ENCODE results near the gene FAM83D.

The FAM83D gene, protein sequence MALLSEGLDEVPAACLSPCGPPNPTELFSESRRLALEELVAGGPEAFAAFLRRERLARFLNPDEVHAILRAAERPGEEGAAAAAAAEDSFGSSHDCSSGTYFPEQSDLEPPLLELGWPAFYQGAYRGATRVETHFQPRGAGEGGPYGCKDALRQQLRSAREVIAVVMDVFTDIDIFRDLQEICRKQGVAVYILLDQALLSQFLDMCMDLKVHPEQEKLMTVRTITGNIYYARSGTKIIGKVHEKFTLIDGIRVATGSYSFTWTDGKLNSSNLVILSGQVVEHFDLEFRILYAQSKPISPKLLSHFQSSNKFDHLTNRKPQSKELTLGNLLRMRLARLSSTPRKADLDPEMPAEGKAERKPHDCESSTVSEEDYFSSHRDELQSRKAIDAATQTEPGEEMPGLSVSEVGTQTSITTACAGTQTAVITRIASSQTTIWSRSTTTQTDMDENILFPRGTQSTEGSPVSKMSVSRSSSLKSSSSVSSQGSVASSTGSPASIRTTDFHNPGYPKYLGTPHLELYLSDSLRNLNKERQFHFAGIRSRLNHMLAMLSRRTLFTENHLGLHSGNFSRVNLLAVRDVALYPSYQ

DNA sequence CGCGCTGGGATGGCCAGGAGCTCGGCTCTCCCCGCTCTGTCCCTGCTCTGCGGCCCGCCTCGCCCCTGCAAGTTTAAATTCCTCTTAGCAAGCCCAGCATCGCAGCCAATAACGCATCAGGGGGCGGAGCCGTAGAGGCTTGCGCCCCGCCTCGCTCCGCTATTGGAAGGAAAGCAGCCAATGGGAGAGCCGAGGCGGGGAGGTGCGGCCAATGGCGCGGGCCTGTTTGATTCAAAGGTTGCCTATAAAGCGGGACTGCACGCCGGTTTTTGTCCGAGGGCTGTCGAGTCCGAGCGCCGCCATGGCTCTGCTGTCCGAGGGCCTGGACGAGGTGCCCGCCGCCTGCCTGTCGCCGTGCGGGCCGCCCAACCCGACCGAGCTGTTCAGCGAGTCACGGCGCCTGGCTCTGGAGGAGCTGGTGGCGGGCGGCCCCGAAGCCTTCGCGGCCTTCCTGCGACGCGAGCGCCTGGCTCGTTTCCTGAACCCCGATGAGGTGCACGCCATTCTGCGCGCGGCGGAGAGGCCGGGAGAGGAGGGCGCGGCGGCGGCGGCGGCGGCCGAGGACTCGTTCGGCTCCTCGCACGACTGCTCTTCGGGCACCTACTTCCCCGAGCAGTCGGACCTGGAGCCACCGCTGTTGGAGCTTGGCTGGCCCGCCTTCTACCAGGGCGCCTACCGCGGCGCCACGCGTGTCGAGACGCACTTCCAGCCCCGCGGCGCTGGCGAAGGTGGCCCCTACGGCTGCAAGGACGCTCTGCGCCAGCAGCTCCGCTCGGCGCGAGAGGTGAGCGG lies at the start of gene FAM83D:
TSS of gene FAM83D (plus strand) at position 276 of the 792 bp plus-strand sequence. CDS start at position 302, 26 bp downstream.
- DNase-seq (ENCODE audit: low read depth) = peak; percentile 99

DNA sequence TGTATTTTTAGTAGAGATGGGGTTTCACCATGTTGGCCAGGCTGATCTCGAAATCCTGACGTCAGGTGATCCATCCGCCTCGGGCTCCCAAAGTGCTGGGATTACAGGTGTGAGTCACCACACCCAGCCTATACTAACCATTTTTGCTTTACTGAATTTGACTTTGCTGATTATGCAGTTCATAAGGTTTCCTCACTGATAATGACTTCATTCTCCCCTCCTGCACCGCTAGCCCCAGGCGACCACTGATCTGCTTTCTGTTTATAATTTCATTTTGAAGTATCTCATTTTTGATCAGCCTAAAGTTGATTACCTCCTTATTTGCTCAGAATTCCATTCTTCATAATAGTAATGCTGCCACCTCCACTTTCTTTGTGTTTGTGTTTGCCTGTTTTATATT lies 48.7 kb upstream of the FAM83D start:
- DNase-seq (ENCODE audit: low read depth) = no peak

DNA sequence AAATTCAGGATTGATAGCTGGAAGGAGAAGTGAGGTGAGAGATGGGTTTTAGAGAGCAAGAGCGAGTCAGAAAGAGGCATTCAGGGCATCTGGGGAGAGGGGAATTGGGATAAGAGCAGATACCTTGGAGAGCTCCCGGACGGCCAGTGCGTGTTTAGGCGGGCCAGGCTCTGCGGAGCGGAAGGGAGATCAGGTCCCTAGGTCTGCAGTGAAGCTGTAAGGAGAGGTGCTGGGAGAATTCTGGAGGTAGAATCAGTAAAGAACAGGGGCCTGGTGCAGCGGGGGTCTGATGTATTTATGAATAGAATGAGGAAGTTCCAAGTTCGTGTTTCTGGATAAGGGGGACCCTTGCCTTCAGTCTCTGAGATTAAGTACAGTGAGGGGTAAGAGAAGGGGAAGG lies 47.4 kb upstream of the FAM83D start:
- peak; percentile 35 for DNase-seq (ENCODE audit: low read depth)

DNA sequence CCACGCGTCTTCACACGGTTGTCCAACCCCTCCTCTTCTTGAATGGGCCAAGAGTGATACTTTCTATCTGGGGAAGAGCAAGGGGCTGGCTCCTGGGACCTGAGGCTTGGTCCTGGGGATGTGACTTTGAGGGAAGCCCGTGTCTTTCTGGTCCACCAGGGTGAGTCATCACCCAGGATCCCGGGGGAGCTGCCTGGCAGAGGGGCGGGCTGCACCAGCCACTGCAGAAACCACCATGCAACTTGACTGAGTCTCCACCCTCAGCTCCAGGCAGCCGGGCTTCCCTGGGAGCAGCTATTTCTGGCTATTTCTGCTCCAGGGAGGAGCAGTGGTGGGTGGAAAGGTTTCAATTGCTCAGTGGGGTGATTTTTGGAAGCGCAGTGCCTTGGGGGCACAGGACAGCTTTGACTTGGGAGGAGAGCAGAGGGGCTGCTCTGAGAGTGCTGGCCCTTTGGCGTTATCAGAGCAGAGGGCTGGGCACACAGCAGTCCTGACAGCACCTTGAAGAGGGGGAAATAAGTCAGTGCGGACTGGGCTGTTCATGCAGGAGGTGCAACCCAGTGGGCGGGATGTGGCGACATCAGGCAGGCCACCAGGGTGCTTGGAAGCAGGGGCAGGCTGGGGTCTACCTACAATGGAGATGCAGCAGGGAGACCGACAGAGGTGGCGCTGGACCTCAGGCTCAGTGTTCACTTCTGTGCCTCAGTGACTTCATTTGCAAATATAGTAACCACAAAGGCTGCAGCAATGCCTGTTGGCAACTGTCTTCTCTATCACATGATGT lies 45.1 kb upstream of the FAM83D start:
- DNase-seq (ENCODE audit: low read depth) = peak; percentile 9

- no peak for DNase-seq (ENCODE audit: low read depth)
Measured at GRCh38 chr20:38881806-38882440, 44.3 kb upstream of the FAM83D start.

DNA sequence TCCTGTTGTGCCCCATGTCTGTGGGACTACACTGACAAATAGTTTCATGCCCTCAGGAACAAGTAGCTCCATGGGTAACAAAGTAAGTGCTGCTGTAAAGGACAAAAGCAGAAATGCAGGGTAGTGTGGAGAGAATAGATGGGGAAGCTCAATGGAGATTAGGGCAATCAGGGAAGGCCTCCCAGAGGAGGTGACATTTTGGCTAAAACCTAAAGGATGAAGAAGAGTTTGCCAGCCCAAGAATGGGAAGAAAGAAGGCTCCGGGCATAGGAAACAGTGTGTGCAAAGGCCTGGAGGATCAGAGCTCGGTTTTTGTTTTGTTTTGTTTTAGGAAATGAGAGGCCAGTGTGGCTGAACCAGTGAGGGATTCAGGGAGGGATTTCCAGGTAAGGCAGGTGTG lies 43.6 kb upstream of the FAM83D start:
- DNase-seq (ENCODE audit: low read depth) = no peak

GRCh38 chr20:38883081-38883980 lies 42.9 kb upstream of the FAM83D start:
- DNase-seq (ENCODE audit: low read depth) = peak; percentile 11

GRCh38 chr20:38883981-38884733 lies 42.1 kb upstream of the FAM83D start:
- DNase-seq (ENCODE audit: low read depth) = no peak

GRCh38 chr20:38885357-38885756 lies 40.9 kb upstream of the FAM83D start:
- DNase-seq (ENCODE audit: low read depth) = no peak

DNA sequence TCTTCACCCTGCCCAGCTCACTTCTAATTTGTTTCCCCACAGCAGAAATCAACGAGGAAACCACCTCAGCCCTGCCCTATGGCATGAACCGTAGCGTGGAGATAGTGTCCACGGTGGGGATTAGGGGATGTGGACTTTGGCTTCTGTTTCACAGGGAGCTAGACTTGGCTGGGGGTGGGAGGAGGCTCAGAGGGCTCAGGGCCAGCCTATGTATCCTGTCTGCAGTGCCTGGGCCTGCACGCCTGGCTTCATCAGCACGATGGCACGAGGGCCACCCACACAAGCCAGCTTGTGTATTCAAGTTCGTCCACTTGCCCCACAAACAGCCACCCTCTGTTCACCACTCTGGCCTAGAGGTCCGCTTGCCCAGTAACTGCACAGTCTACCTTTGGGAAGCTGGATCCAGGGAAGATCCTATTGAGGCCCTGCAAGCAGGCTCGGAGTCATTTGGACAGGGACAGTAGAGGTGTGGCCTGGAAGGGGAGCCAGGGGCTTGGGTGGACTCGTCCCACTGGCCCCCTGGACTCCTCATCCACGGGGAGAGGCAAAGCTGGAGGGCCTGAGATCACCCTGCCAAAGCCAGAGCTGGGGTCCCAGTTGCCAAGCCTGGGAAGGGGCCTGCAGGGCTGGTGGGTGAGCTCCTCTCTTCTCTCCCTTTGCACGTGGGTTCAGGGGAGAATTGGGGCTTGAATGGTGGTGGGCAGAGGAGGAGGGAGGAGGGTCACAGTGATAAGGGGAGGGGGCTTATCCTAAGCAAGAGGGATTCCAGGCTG lies 38.0 kb upstream of the FAM83D start:
- no peak for DNase-seq (ENCODE audit: low read depth)

DNA sequence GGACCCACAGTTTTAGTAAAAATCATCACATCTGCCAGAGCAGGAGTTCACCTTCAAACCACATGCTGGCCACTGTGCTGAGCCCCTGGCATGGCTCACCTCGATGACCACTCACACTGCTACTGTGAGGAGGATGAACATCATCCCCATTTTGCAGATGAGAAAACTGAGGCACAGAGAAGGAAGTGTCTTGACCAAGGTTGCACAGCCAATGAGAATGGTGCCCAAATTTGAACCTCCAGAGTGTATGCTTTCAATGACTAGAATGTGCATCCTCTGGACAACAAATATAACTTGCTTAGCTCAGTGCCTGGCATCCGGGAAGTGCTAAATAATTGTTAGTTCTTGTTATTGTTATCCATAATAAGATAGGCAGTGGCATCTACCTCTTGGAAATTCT lies 37.2 kb upstream of the FAM83D start:
- DNase-seq (ENCODE audit: low read depth) = no peak

DNA sequence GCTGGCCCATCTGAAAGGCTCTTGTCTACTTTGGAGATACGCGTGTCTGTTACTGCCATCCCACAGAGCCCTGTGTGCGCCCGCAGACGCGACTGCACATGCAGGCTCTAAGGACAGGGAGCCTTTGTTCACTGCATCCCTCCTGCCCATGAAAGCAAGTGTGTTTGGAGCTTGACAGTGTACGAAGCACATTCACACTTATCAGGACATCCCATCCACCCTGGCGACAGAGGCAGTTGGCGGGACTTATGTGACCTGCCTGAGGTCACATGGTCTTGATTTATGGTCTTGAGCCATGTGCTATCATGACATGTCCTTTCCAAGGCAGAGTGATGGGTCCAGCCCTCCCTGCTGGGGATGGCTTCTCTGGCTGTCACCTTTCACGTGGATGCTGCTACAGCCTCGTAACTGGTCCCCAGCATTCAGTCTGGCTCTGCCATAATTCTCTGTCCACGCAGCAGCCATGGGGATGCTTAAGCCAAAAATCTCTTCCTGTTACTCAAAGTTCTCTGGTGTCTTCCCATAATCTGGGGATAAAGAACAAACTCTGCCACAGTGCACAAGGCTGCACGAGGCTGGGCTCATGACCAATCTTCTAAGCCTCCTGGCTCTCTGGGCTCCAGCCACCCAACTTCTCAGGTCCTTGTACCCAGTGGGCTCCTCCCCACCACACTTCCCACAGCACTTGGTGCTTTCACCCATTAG lies 36.3 kb upstream of the FAM83D start:
- no peak for DNase-seq (ENCODE audit: low read depth)

DNA sequence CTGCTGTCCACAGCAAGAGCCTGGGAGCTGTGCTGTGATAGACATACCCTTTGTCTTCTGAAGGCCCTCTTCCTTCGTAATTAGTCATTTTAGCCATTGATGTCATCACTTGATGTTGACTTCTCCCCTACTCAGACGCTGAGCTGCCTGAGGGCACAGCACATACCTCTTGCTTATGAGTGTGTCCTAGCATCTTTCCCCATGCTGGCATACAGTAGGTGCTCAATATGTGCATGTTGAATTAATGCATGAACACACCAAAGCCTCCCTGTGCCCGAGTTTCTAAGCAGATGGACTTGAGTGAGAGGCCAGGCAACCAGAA lies 35.8 kb upstream of the FAM83D start:
- peak; percentile 40 for DNase-seq (ENCODE audit: low read depth)

GRCh38 chr20:38892091-38892981 lies 33.9 kb upstream of the FAM83D start:
- no peak for DNase-seq (ENCODE audit: low read depth)

GRCh38 chr20:38893056-38893564 lies 33.1 kb upstream of the FAM83D start:
- DNase-seq (ENCODE audit: low read depth) = no peak

DNA sequence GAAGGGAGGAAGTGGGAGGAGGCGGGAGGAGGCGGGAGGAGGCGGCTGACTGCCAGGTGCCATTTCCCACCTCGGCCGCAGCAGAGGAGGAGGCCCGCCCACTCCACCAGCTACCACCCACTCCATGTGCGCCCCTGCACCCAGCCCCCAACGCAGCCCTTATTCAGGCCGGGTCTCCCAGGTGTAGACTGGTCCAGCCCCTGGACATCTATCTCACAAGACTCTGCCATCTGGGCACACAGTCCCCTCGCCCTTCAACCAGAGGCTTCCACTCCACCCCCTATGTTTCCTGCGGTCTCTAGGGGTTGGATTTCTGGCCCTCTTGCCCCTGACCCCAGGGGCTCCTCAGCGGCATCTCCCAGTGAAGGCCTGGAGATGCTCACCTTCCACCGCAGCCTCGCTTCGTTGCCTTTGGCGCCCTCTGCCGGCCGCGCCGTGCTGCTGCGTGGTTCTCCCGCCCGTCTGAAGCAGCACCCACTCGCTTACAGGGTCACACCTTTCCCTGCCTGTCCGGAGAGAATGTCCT lies 32.6 kb upstream of the FAM83D start:
- DNase-seq (ENCODE audit: low read depth) = peak; percentile 67
